GM19455 (cell line): ENCODE measurements around the gene IRX1.

Source experiments
- ATAC-seq: cut with Tn5 transposase; IDR thresholded peaks from one replicate; pipeline ENCODE4 v1.9.1; 2021; ENCODE audit not compliant: unreplicated experiment

Gene IRX1

GRCh38 chr5:3650320-3650719 is 54.7 kb downstream of the IRX1 start:
- ATAC-seq: no peak

- ATAC-seq: no peak
These were observed 55.2 kb downstream of the IRX1 start for GRCh38 chr5:3650868-3651267.
